ENCODE results near the gene OSBPL7. TPM values are rescaled to one million over a fixed set of nuclear protein-coding genes. Genes with fewer than 3 reads are reported as not detected.

Gene OSBPL7
- total and polyA plus RNA-seq, 2 of the 8 experiments (the other 6 are each of a cell fraction or from before 2014, with no cell fraction given), result 7.2 to 8.9 TPM

DNA sequence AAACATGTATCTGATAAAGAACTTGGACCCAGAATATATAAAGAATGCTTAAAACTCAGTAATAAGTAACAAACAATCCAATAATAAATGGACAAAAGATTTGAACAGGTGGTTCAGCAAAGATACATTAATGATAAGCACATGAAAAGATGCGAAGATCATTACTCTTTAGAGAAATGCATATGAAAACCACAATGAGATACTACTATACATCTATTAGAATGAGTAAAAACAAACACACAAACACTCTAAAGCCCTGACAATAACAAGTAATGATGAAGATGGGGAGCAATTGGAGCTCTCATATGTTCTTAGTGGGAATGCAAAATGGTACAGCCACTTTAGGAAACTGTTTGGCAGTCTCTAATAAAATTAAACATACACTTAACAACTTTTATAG is 29.1 kb downstream of the OSBPL7 start:
- Histone ChIP-seq H4K91ac (replicated peaks; ENCODE audit: insufficient read length, low read length) (no peak overlapping the region), H2BK15ac (ENCODE audit: low read length) (no peak overlapping the region), H2BK120ac (replicated peaks; ENCODE audit: low read depth, low read length) (no peak overlapping the region), H3K9ac (replicated peaks in 1 of 4; ENCODE audit: extremely low read depth in 1 of 4, low read depth in 3 of 4, low read length in 3 of 4) (no peak overlapping the region), H4K20me1 (replicated peaks in 1 of 2; ENCODE audit: control insufficient read depth in 1 of 2, insufficient read depth in 2 of 2, low read length in 2 of 2) (no peaks in the 10 kb centered on the region), H4K5ac (ENCODE audit: insufficient read length, low read depth, low read length) (no peak overlapping the region), H3K14ac (ENCODE audit: insufficient read length) (no peak overlapping the region), H4K8ac (ENCODE audit: extremely low read depth, insufficient read depth, low read length) (no peak overlapping the region), H3K4me2 (ENCODE audit: insufficient read depth in 1 of 2, low read depth in 2 of 2, low read length in 2 of 2) (no peak overlapping the region), H3K36me3 (ENCODE audit: control insufficient read depth in 2 of 4, insufficient read depth in 4 of 4, low read length in 3 of 4) (no peaks in the 10 kb centered on the region), H3K23me2 (ENCODE audit: low read depth, low read length) (peaks cover 5% of the 10 kb centered on the region), H3K56ac (replicated peaks; ENCODE audit: insufficient read length, low read depth, low read length) (no peak overlapping the region), H3K79me2 (ENCODE audit: control insufficient read depth in 1 of 2, insufficient read depth in 2 of 2, low read length in 2 of 2) (no peaks in the 10 kb centered on the region), H3K27ac (ENCODE audit: low read depth, low read length) (no peak overlapping the region), H2BK20ac (ENCODE audit: low read length) (no peak overlapping the region), H2AK5ac (ENCODE audit: low read depth, low read length) (no peak overlapping the region), H2BK12ac (ENCODE audit: low read depth, low read length) (no peak overlapping the region), H3K4me3 (ENCODE audit: extremely low read depth in 1 of 4, insufficient read depth in 2 of 4, low read depth in 3 of 4, low read length in 4 of 4) (no peak overlapping the region), H3K27me3 (replicated peaks in 1 of 4; ENCODE audit: control insufficient read depth in 3 of 4, extremely low read depth in 1 of 4, insufficient read depth in 3 of 4, low read length in 3 of 4) (peaks cover 6 to 33% (median 26%) of the 10 kb centered on the region in 4 experiments), H3K4ac (replicated peaks; ENCODE audit: insufficient read length, low read depth, low read length) (no peak overlapping the region), H3K9me3 (ENCODE audit: insufficient read depth in 2 of 2, low read depth in 1 of 2, low read length in 1 of 2) (no peaks in the 10 kb centered on the region), H3K18ac (ENCODE audit: extremely low read depth, low read length) (no peak overlapping the region), H2BK5ac (ENCODE audit: low read depth, low read length) (no peak overlapping the region), H2AFZ (ENCODE audit: low read length) (no peak overlapping the region), H3K23ac (ENCODE audit: insufficient read length) (no peak overlapping the region), H3K79me1 (ENCODE audit: low read depth, low read length) (no peaks in the 10 kb centered on the region), H3K4me1 (replicated peaks in 1 of 4; ENCODE audit: control insufficient read depth in 3 of 4, insufficient read depth in 4 of 4, low read length in 3 of 4) (peaks cover 0 to 3% (median 2%) of the 10 kb centered on the region in 4 experiments; a peak in 3 of 7 replicates)
- ChIA-PET POLR2A (ENCODE audit: partially characterized antibody) (interaction anchor here (1.2 kb wide), 1 partner anchor 23 kb away, joined by 3 read pairs; no protein-coding TSS in a partner anchor), CTCF (ENCODE audit: partially characterized antibody) (interaction anchor here (1.0 to 2.2 kb wide), 2 partner anchors 14 to 17 kb away, joined by 4 to 7 read pairs; no protein-coding TSS in a partner anchor)
- FAIRE-seq (no peak), DNase-seq (ENCODE audit: low read depth in 1 of 2, low spot score in 2 of 2) (no peak)
- WGBS, 2 experiments (ENCODE audit: extremely low coverage in 1 of 2, insufficient coverage in 1 of 2, insufficient read length in 1 of 2, insufficient replicate concordance in 2 of 2, low coverage in 1 of 2, low lambda C conversion rate in 2 of 2, missing lambda C conversion rate in 1 of 2), result 78% methylated on average over 1 of the region's 1 CpG; no CpG with 5 or more reads in 1 of the 2 experiments
- no peak for TF ChIP-seq CREB1 (IDR thresholded peaks at IDR 0.05)
- no peak for TF ChIP-seq RAD21 (IDR thresholded peaks at IDR 0.05 in 1 of 2, conservative IDR thresholded peaks at IDR 0.05 in 1 of 2; ENCODE audit: low read depth in 2 of 2, low read length in 2 of 2)
- TF ChIP-seq TEAD4 (IDR thresholded peaks at IDR 0.05; ENCODE audit: low read depth, low read length), result no peak
- TF ChIP-seq CHD2 (IDR thresholded peaks at IDR 0.05; ENCODE audit: low read length), result no peak
- TF ChIP-seq KDM5A (IDR thresholded peaks at IDR 0.05; ENCODE audit: low read length), result no peak
- TF ChIP-seq, protein P1, sequence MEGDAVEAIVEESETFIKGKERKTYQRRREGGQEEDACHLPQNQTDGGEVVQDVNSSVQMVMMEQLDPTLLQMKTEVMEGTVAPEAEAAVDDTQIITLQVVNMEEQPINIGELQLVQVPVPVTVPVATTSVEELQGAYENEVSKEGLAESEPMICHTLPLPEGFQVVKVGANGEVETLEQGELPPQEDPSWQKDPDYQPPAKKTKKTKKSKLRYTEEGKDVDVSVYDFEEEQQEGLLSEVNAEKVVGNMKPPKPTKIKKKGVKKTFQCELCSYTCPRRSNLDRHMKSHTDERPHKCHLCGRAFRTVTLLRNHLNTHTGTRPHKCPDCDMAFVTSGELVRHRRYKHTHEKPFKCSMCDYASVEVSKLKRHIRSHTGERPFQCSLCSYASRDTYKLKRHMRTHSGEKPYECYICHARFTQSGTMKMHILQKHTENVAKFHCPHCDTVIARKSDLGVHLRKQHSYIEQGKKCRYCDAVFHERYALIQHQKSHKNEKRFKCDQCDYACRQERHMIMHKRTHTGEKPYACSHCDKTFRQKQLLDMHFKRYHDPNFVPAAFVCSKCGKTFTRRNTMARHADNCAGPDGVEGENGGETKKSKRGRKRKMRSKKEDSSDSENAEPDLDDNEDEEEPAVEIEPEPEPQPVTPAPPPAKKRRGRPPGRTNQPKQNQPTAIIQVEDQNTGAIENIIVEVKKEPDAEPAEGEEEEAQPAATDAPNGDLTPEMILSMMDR (IDR thresholded peaks at IDR 0.05; ENCODE audit: control extremely low read depth in 1 of 3, insufficient read depth in 1 of 3, low read depth in 1 of 3, low read length in 3 of 3), result no peak
- no peak for TF ChIP-seq POU5F1 (IDR thresholded peaks at IDR 0.05; ENCODE audit: low read depth, low read length)
- no peak for TF ChIP-seq RNF2 (IDR thresholded peaks at IDR 0.05; ENCODE audit: borderline replicate concordance, low read depth, low read length, missing control alignments, poor library complexity, severe bottlenecking)
- no peak for TF ChIP-seq SAP30 (IDR thresholded peaks at IDR 0.05; ENCODE audit: insufficient read depth, insufficient replicate concordance, low read length)
- no peak for TF ChIP-seq HDAC6 (IDR thresholded peaks at IDR 0.05; ENCODE audit: low read depth, low read length)
- TF ChIP-seq SIN3A (conservative IDR thresholded peaks at IDR 0.05 in 1 of 2, IDR thresholded peaks at IDR 0.05 in 1 of 2; ENCODE audit: low read depth in 1 of 2, low read length in 2 of 2), result no peak
